ENCODE data around the gene PCSK7.

DNA sequence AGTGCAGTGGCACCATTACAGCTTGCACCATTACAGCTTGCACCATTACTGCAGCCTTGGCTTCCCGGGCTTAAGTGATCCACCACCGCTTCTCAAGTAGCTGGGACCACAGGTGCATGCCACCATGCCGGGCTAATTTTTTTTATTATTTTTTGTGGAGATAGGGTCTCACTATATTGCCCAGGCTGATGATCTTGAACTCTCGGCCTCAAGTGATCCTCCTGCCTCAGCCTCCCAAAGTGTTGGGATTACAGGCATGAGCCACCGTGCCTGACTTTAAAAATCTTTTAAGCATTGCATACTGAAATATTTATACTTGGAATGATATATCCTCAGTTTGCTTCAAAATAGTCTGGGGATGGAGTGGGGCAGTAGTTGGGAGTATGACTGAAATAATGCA lies 77.4 kb downstream of the PCSK7 start:
- TF ChIP-seq, protein P1, sequence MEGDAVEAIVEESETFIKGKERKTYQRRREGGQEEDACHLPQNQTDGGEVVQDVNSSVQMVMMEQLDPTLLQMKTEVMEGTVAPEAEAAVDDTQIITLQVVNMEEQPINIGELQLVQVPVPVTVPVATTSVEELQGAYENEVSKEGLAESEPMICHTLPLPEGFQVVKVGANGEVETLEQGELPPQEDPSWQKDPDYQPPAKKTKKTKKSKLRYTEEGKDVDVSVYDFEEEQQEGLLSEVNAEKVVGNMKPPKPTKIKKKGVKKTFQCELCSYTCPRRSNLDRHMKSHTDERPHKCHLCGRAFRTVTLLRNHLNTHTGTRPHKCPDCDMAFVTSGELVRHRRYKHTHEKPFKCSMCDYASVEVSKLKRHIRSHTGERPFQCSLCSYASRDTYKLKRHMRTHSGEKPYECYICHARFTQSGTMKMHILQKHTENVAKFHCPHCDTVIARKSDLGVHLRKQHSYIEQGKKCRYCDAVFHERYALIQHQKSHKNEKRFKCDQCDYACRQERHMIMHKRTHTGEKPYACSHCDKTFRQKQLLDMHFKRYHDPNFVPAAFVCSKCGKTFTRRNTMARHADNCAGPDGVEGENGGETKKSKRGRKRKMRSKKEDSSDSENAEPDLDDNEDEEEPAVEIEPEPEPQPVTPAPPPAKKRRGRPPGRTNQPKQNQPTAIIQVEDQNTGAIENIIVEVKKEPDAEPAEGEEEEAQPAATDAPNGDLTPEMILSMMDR (IDR thresholded peaks at IDR 0.05) = no peak
- TF ChIP-seq POLR2A (IDR thresholded peaks at IDR 0.05) = no peak
- no peak for TF ChIP-seq EP300 (IDR thresholded peaks at IDR 0.05)
